GM23338 (cell line): ENCODE results near the gene AEBP2. TPM values are rescaled to one million over a fixed set of nuclear protein-coding genes. Genes with fewer than 3 reads are reported as not detected.

Experiments used
- ATAC-seq: fragments of 200-7000 bp; cut with Tn5 transposase; 3 replicates; pipeline ENCODE4 v1.9.1; 2020
- DNase-seq: peaks from one replicate; pipeline ENCODE4 v3.0.0-alpha.2; 2015; ENCODE audit warnings: low spot score
- H2AFZ ChIP-seq: fragments of 200-600 bp; sonication (generic); 2 replicates; pipeline ENCODE4 v1.8.0; 2016; ENCODE audit warnings: antibody characterized with exemption, mild to moderate bottlenecking, moderate library complexity
- H3F3A ChIP-seq: fragments of 200-600 bp; sonication (generic); replicated peaks from 2 replicates; pipeline ENCODE4 v1.8.0; 2017; ENCODE audit warnings: antibody characterized with exemption, mixed run types, low read depth
- H3K27ac ChIP-seq: fragments of 200-600 bp; sonication (generic); 2 replicates; pipeline ENCODE4 v1.6.1; 2016; ENCODE audit warnings: low read depth
- H3K27me3 ChIP-seq: fragments of 200-600 bp; sonication (generic); 2 replicates; pipeline ENCODE4 v1.8.0; 2016; ENCODE audit warnings: mild to moderate bottlenecking, mixed run types, moderate library complexity; ENCODE audit not compliant: insufficient read depth
- H3K36me3 ChIP-seq: fragments of 200-600 bp; sonication (generic); 2 replicates; pipeline ENCODE4 v1.8.0; 2016; ENCODE audit warnings: mild to moderate bottlenecking; ENCODE audit not compliant: insufficient read depth
- H3K4me1 ChIP-seq: fragments of 200-600 bp; sonication (generic); 2 replicates; pipeline ENCODE4 v1.8.0; 2016; ENCODE audit warnings: mild to moderate bottlenecking, moderate library complexity; ENCODE audit not compliant: insufficient read depth
- H3K4me2 ChIP-seq: fragments of 200-600 bp; sonication (generic); 2 replicates; pipeline ENCODE4 v1.7.1; 2017; ENCODE audit warnings: mixed run types
- H3K4me3 ChIP-seq: fragments of 200-600 bp; sonication (generic); 2 replicates; pipeline ENCODE4 v1.6.1; 2016; ENCODE audit warnings: mixed run types
- H3K79me2 ChIP-seq: fragments of 200-600 bp; sonication (generic); replicated peaks from 2 replicates; pipeline ENCODE4 v1.8.0; 2017; ENCODE audit warnings: mild to moderate bottlenecking; ENCODE audit not compliant: insufficient read depth
- H3K9me2 ChIP-seq: fragments of 200-600 bp; sonication (generic); 2 replicates; pipeline ENCODE4 v1.8.0; 2017; ENCODE audit not compliant: insufficient read depth
- H4K20me1 ChIP-seq: fragments of 200-600 bp; sonication (generic); replicated peaks from 2 replicates; pipeline ENCODE4 v1.8.0; 2017; ENCODE audit warnings: mild to moderate bottlenecking; ENCODE audit not compliant: insufficient read depth
- H3K27ac Mint-ChIP-seq: 2 replicates; pipeline ENCODE4 v1.8.0; 2020; ENCODE audit warnings: inconsistent platforms, mild to moderate bottlenecking, moderate library complexity, mixed read lengths
- H3K27me3 Mint-ChIP-seq: 3 replicates; pipeline ENCODE4 v1.8.0; 2022; ENCODE audit warnings: low read depth, mild to moderate bottlenecking, moderate library complexity, mixed read lengths, inconsistent platforms; ENCODE audit not compliant: insufficient read depth, poor library complexity
- H3K36me3 Mint-ChIP-seq: 3 replicates; pipeline ENCODE4 v1.8.0; 2021; ENCODE audit warnings: low read depth, mild to moderate bottlenecking, inconsistent platforms, moderate library complexity, mixed read lengths
- H3K4me1 Mint-ChIP-seq: 3 replicates; pipeline ENCODE4 v1.8.0; 2020; ENCODE audit warnings: mild to moderate bottlenecking, inconsistent platforms, mixed read lengths
- H3K4me3 Mint-ChIP-seq: 3 replicates; pipeline ENCODE4 v1.8.0; 2021; ENCODE audit warnings: moderate library complexity, mild to moderate bottlenecking, inconsistent platforms, mixed read lengths
- H3K9me3 Mint-ChIP-seq: 3 replicates; pipeline ENCODE4 v1.8.0; 2020; ENCODE audit warnings: moderate library complexity, mild to moderate bottlenecking, inconsistent platforms, mixed read lengths
- CREB1 ChIP-seq: fragments of 250-450 bp; sonication (Bioruptor Pico); IDR thresholded peaks from 2 replicates; pipeline ENCODE4 v1.5.0; 2020; ENCODE audit warnings: low read depth, mild to moderate bottlenecking, moderate library complexity
- EZH2 ChIP-seq: fragments of 200-600 bp; sonication (generic); IDR thresholded peaks from one replicate; pipeline ENCODE4 v1.8.0; 2017; ENCODE audit warnings: antibody characterized with exemption, mild to moderate bottlenecking, low read depth; ENCODE audit not compliant: unreplicated experiment
- EZH2phosphoT487 ChIP-seq: fragments of 200-600 bp; sonication (generic); IDR thresholded peaks from one replicate; pipeline ENCODE4 v1.8.1; 2018; ENCODE audit warnings: antibody characterized with exemption; ENCODE audit not compliant: unreplicated experiment
- JUNB ChIP-seq: IDR thresholded peaks from one replicate; pipeline ENCODE4 v1.6.1; 2016; ENCODE audit warnings: antibody characterized with exemption; ENCODE audit not compliant: unreplicated experiment
- NANOG ChIP-seq: IDR thresholded peaks from 2 replicates; pipeline ENCODE4 v1.6.1; 2016; ENCODE audit warnings: antibody characterized with exemption, borderline replicate concordance
- POLR2AphosphoS5 ChIP-seq: IDR thresholded peaks from 2 replicates; pipeline ENCODE4 v1.6.1; 2016; ENCODE audit warnings: antibody characterized with exemption, low read depth
- STAT1 ChIP-seq: IDR thresholded peaks from one replicate; pipeline ENCODE4 v1.6.1; 2016; ENCODE audit warnings: antibody characterized with exemption; ENCODE audit not compliant: unreplicated experiment
- ZNF114 ChIP-seq: fragments of 250-450 bp; sonication (Bioruptor Pico); IDR thresholded peaks from 2 replicates; pipeline ENCODE4 v1.5.0; 2020; ENCODE audit warnings: mild to moderate bottlenecking, moderate library complexity
- ZNF331 ChIP-seq: fragments of 250-450 bp; sonication (Bioruptor Pico); IDR thresholded peaks from 2 replicates; pipeline ENCODE4 v1.5.0; 2020; ENCODE audit warnings: low read depth, mild to moderate bottlenecking, moderate library complexity
- ZNF462 ChIP-seq: fragments of 250-450 bp; sonication (Bioruptor Pico); IDR thresholded peaks from 2 replicates; pipeline ENCODE4 v1.5.0; 2020; ENCODE audit warnings: mild to moderate bottlenecking, moderate library complexity
- polyA plus RNA-seq: library from polyadenylated mRNA; unstranded; fragments of >200 nt; fragmentation: Nextera tagmentation; extraction: Ambion mirVana; gene quantifications from 2 replicates; pipeline ENCODE4 v1.2.1, GENCODE V29; 2016
- total RNA-seq: library from RNA; depleted of rRNA; stranded (reverse); fragments of >200 nt; shearing (Covaris generic); gene quantifications from 2 replicates; pipeline ENCODE4 v1.2.3, GENCODE V29; 2014
- TF ChIP-seq, protein P1 (sequence below): IDR thresholded peaks from 2 replicates; pipeline ENCODE4 v1.6.1; 2016; ENCODE audit warnings: antibody characterized with exemption
- TF ChIP-seq, protein P2 (sequence below), 2 experiments: fragments of 200-600 bp in 1 of 2; sonication (generic) in 1 of 2; conservative IDR thresholded peaks; 2 replicates each; pipeline versions ENCODE4 v1.5.1 to v1.6.1; 2016 to 2017; ENCODE audit warnings: antibody characterized with exemption in 2 of 2, low read depth in 2 of 2, mild to moderate bottlenecking in 2 of 2, moderate library complexity in 1 of 2
- TF ChIP-seq, protein P3 (sequence below): IDR thresholded peaks from one replicate; pipeline ENCODE4 v1.6.1; 2018; ENCODE audit warnings: antibody characterized with exemption; ENCODE audit not compliant: unreplicated experiment

Gene AEBP2
- total and polyA plus RNA-seq, 2 experiments from 2014 or later: 39.3 to 48.1 TPM

- H3F3A ChIP-seq: no peaks in the 10 kb centered on the region
- Mint-ChIP-seq H3K27ac (peak overlapping the region; percentile 95), H3K36me3 (peaks cover 55% of the 10 kb centered on the region), H3K4me1 (peaks cover 53% of the 10 kb centered on the region), H3K27me3 (peaks cover 14% of the 10 kb centered on the region), H3K4me3 (peak overlapping the region; percentile 95), H3K9me3 (peaks cover 9% of the 10 kb centered on the region)
- TF ChIP-seq, protein P1, sequence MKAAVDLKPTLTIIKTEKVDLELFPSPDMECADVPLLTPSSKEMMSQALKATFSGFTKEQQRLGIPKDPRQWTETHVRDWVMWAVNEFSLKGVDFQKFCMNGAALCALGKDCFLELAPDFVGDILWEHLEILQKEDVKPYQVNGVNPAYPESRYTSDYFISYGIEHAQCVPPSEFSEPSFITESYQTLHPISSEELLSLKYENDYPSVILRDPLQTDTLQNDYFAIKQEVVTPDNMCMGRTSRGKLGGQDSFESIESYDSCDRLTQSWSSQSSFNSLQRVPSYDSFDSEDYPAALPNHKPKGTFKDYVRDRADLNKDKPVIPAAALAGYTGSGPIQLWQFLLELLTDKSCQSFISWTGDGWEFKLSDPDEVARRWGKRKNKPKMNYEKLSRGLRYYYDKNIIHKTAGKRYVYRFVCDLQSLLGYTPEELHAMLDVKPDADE: no peak
- TF ChIP-seq NANOG: no peak
- TF ChIP-seq ZNF331 (CRISPR knock-in tag): no peak
- TF ChIP-seq, protein P2, sequence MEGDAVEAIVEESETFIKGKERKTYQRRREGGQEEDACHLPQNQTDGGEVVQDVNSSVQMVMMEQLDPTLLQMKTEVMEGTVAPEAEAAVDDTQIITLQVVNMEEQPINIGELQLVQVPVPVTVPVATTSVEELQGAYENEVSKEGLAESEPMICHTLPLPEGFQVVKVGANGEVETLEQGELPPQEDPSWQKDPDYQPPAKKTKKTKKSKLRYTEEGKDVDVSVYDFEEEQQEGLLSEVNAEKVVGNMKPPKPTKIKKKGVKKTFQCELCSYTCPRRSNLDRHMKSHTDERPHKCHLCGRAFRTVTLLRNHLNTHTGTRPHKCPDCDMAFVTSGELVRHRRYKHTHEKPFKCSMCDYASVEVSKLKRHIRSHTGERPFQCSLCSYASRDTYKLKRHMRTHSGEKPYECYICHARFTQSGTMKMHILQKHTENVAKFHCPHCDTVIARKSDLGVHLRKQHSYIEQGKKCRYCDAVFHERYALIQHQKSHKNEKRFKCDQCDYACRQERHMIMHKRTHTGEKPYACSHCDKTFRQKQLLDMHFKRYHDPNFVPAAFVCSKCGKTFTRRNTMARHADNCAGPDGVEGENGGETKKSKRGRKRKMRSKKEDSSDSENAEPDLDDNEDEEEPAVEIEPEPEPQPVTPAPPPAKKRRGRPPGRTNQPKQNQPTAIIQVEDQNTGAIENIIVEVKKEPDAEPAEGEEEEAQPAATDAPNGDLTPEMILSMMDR (conservative IDR thresholded peaks at IDR 0.05; ENCODE audit: low read depth in 2 of 2): no peak
- TF ChIP-seq STAT1: no peak
- no peak for TF ChIP-seq JUNB
- TF ChIP-seq EZH2phosphoT487: no peak
- TF ChIP-seq EZH2: no peak
- TF ChIP-seq, protein P3, sequence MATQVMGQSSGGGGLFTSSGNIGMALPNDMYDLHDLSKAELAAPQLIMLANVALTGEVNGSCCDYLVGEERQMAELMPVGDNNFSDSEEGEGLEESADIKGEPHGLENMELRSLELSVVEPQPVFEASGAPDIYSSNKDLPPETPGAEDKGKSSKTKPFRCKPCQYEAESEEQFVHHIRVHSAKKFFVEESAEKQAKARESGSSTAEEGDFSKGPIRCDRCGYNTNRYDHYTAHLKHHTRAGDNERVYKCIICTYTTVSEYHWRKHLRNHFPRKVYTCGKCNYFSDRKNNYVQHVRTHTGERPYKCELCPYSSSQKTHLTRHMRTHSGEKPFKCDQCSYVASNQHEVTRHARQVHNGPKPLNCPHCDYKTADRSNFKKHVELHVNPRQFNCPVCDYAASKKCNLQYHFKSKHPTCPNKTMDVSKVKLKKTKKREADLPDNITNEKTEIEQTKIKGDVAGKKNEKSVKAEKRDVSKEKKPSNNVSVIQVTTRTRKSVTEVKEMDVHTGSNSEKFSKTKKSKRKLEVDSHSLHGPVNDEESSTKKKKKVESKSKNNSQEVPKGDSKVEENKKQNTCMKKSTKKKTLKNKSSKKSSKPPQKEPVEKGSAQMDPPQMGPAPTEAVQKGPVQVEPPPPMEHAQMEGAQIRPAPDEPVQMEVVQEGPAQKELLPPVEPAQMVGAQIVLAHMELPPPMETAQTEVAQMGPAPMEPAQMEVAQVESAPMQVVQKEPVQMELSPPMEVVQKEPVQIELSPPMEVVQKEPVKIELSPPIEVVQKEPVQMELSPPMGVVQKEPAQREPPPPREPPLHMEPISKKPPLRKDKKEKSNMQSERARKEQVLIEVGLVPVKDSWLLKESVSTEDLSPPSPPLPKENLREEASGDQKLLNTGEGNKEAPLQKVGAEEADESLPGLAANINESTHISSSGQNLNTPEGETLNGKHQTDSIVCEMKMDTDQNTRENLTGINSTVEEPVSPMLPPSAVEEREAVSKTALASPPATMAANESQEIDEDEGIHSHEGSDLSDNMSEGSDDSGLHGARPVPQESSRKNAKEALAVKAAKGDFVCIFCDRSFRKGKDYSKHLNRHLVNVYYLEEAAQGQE: no peak
- TF ChIP-seq ZNF462: no peak
- TF ChIP-seq ZNF114: no peak
- no peak for TF ChIP-seq CREB1 (CRISPR knock-in tag)
- TF ChIP-seq POLR2AphosphoS5: no peak
- H3K9me2 ChIP-seq: no peaks in the 10 kb centered on the region; the same call in 1 of the 2 replicates
- H3K79me2 ChIP-seq: peaks cover 64% of the 10 kb centered on the region
- no peaks in the 10 kb centered on the region for H3K36me3 ChIP-seq
- H3K27me3 ChIP-seq: no peaks in the 10 kb centered on the region
- peaks cover 48% of the 10 kb centered on the region for H3K4me1 ChIP-seq
- H3K27ac ChIP-seq: no peak overlapping the region
- peak overlapping the region; percentile 82 for H3K4me2 ChIP-seq
- H4K20me1 ChIP-seq: peaks cover 48% of the 10 kb centered on the region
- DNase-seq (no peak), ATAC-seq (no peak)
- no peak overlapping the region for H2AFZ ChIP-seq
- peak overlapping the region; percentile 73 for H3K4me3 ChIP-seq
Observed at GRCh38 chr12:19440916-19441315, 1.6 kb downstream of the AEBP2 start.
